Measurements from ENCODE around the gene TOPAZ1.
A peak's percentile ranks its signal among the peaks of the same experiment; 100 is the strongest.
"Not testable (repeated sequence)": the region's sequence is repeated elsewhere in the genome, so short reads cannot be mapped to it uniquely, and the experiment has no call there.

The TOPAZ1 gene

GRCh38 chr3:44340058-44340395 is 98.3 kb downstream of the TOPAZ1 start:
- Mint-ChIP-seq H3K27ac (ENCODE audit: low read depth) (no peak overlapping the region), H3K36me3 (ENCODE audit: insufficient read depth) (peaks cover 20% of the 10 kb centered on the region), H3K4me1 (peaks cover 31% of the 10 kb centered on the region), H3K4me3 (peak overlapping the region; percentile 94), H3K9me3 (no peaks in the 10 kb centered on the region), H3K27me3 (no peaks in the 10 kb centered on the region)
- ATAC-seq (replicated peaks; ENCODE audit: extremely low read depth, poor library complexity, severe bottlenecking) (no peak), DNase-seq (ENCODE audit: low spot score in 2 of 2) (no peak)

- DNase-seq (ENCODE audit: low spot score in 2 of 2), result no peak
- no peaks in the 10 kb centered on the region for H3K9me3 Mint-ChIP-seq
- H3K27ac Mint-ChIP-seq (ENCODE audit: low read depth), result no peak overlapping the region
- peaks cover 20% of the 10 kb centered on the region for H3K36me3 Mint-ChIP-seq (ENCODE audit: insufficient read depth)
- H3K4me1 Mint-ChIP-seq, result peaks cover 28% of the 10 kb centered on the region
- no peak overlapping the region for H3K4me3 Mint-ChIP-seq
- H3K27me3 Mint-ChIP-seq, result no peaks in the 10 kb centered on the region
- ATAC-seq (replicated peaks; ENCODE audit: extremely low read depth, poor library complexity, severe bottlenecking), result no peak
Measured at GRCh38 chr3:44342176-44342790, 100.6 kb downstream of the TOPAZ1 start.

- DNase-seq (ENCODE audit: low spot score in 2 of 2) (no peak), ATAC-seq (replicated peaks; ENCODE audit: extremely low read depth, poor library complexity, severe bottlenecking) (no peak)
- Mint-ChIP-seq H3K36me3 (ENCODE audit: insufficient read depth) (peaks cover 9% of the 10 kb centered on the region), H3K9me3 (no peaks in the 10 kb centered on the region), H3K27me3 (no peaks in the 10 kb centered on the region), H3K27ac (ENCODE audit: low read depth) (no peak overlapping the region), H3K4me3 (no peak overlapping the region), H3K4me1 (peaks cover 26% of the 10 kb centered on the region)
Measured at GRCh38 chr3:44343421-44343820, 101.7 kb downstream of the TOPAZ1 start.

GRCh38 chr3:44346590-44346989 is 104.9 kb downstream of the TOPAZ1 start:
- peaks cover 25% of the 10 kb centered on the region for H3K4me1 Mint-ChIP-seq
- not testable (repeated sequence) for H3K27ac Mint-ChIP-seq (ENCODE audit: low read depth); H3K36me3 Mint-ChIP-seq (ENCODE audit: insufficient read depth); H3K27me3 Mint-ChIP-seq; H3K4me3 Mint-ChIP-seq; ATAC-seq (replicated peaks; ENCODE audit: extremely low read depth, poor library complexity, severe bottlenecking); DNase-seq (ENCODE audit: low spot score in 2 of 2); H3K9me3 Mint-ChIP-seq

- Mint-ChIP-seq H3K4me3 (no peak overlapping the region), H3K27me3 (no peaks in the 10 kb centered on the region), H3K4me1 (peaks cover 30% of the 10 kb centered on the region), H3K36me3 (ENCODE audit: insufficient read depth) (no peaks in the 10 kb centered on the region), H3K27ac (ENCODE audit: low read depth) (peak overlapping the region; percentile 27), H3K9me3 (no peaks in the 10 kb centered on the region)
- no peak for DNase-seq (ENCODE audit: low spot score in 2 of 2)
- ATAC-seq (replicated peaks; ENCODE audit: extremely low read depth, poor library complexity, severe bottlenecking), result no peak
Measured at GRCh38 chr3:44348993-44349392, 107.3 kb downstream of the TOPAZ1 start.

DNA sequence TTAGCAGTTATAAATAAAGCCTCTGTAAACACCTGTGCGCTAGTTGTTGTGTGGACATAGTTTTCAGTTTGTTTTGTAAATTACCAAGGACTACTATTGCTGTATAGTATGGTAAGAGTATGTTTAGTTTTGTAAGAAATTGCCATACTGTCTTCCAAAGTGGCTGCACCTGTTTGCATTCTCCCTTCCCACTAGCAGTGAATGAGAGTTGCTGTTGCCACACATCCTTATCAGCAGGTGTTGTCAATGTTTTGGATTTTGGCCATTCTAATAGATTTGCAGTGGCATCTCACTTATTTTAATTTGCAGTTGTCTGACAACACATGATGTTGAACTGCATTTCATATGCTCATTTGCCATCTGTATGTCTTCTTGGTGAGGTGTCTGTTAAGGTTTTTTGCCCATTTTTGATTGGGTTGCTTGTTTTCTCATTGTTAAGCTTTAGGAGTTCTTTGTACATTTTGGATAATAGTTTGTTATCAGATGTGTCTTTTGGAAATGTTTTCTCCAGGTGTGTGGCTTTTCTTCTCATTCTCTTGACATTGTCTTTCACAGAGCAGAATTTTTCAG is 111.8 kb downstream of the TOPAZ1 start:
- Mint-ChIP-seq H3K27ac (ENCODE audit: low read depth) (no peak overlapping the region), H3K36me3 (ENCODE audit: insufficient read depth) (peaks cover 9% of the 10 kb centered on the region), H3K9me3 (no peaks in the 10 kb centered on the region), H3K4me3 (no peak overlapping the region), H3K4me1 (peaks cover 29% of the 10 kb centered on the region), H3K27me3 (no peaks in the 10 kb centered on the region)
- no peak for DNase-seq (ENCODE audit: low spot score in 2 of 2)
- ATAC-seq (replicated peaks; ENCODE audit: extremely low read depth, poor library complexity, severe bottlenecking), result no peak

- no peak overlapping the region for H3K4me3 Mint-ChIP-seq
- H3K36me3 Mint-ChIP-seq (ENCODE audit: insufficient read depth), result peaks cover 10% of the 10 kb centered on the region
- ATAC-seq (replicated peaks; ENCODE audit: extremely low read depth, poor library complexity, severe bottlenecking) (no peak), DNase-seq (ENCODE audit: low spot score in 2 of 2) (no peak)
- H3K9me3 Mint-ChIP-seq, result no peaks in the 10 kb centered on the region
- H3K4me1 Mint-ChIP-seq, result peaks cover 10% of the 10 kb centered on the region
- no peaks in the 10 kb centered on the region for H3K27me3 Mint-ChIP-seq
- no peak overlapping the region for H3K27ac Mint-ChIP-seq (ENCODE audit: low read depth)
Measured at GRCh38 chr3:44355362-44356033, 113.8 kb downstream of the TOPAZ1 start.

GRCh38 chr3:44359146-44359751 is 117.6 kb downstream of the TOPAZ1 start:
- no peaks in the 10 kb centered on the region for H3K9me3 Mint-ChIP-seq
- H3K36me3 Mint-ChIP-seq (ENCODE audit: insufficient read depth), result peaks cover 10% of the 10 kb centered on the region
- peaks cover 6% of the 10 kb centered on the region for H3K4me1 Mint-ChIP-seq
- DNase-seq (ENCODE audit: low spot score in 2 of 2), result no peak
- no peak for ATAC-seq (replicated peaks; ENCODE audit: extremely low read depth, poor library complexity, severe bottlenecking)
- no peak overlapping the region for H3K4me3 Mint-ChIP-seq
- H3K27me3 Mint-ChIP-seq, result no peaks in the 10 kb centered on the region
- H3K27ac Mint-ChIP-seq (ENCODE audit: low read depth), result no peak overlapping the region

DNA sequence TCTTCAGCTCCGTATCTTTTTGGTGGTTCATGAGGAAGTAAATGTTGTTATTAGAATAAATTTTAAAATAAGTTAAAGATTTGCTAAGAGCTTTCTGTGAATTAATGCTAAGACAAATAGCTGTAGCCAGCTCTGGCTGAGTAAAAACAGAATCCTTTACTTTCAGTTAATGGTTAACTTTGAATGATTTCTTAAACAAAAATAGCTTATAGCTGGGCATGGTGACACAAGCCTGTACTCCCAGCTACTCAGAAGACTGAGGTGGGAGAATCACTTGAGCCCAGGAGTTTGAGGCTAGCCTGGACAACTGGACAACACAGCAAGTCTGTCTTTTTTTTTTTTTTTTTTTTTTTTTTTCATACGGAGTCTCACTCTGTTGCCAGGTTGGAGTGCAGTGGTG is 121.9 kb downstream of the TOPAZ1 start:
- H3K9me3 Mint-ChIP-seq, result no peaks in the 10 kb centered on the region
- no peak for DNase-seq (ENCODE audit: low spot score in 2 of 2)
- ATAC-seq (replicated peaks; ENCODE audit: extremely low read depth, poor library complexity, severe bottlenecking), result no peak
- H3K4me3 Mint-ChIP-seq, result no peak overlapping the region
- no peaks in the 10 kb centered on the region for H3K27me3 Mint-ChIP-seq
- peaks cover 5% of the 10 kb centered on the region for H3K36me3 Mint-ChIP-seq (ENCODE audit: insufficient read depth)
- H3K27ac Mint-ChIP-seq (ENCODE audit: low read depth), result no peak overlapping the region
- no peaks in the 10 kb centered on the region for H3K4me1 Mint-ChIP-seq

GRCh38 chr3:44365952-44366351 is 124.3 kb downstream of the TOPAZ1 start:
- ATAC-seq (replicated peaks; ENCODE audit: extremely low read depth, poor library complexity, severe bottlenecking) (no peak), DNase-seq (ENCODE audit: low spot score in 2 of 2) (no peak)
- Mint-ChIP-seq H3K4me3 (no peak overlapping the region), H3K4me1 (no peaks in the 10 kb centered on the region), H3K27me3 (no peaks in the 10 kb centered on the region), H3K36me3 (ENCODE audit: insufficient read depth) (peaks cover 12% of the 10 kb centered on the region), H3K9me3 (no peaks in the 10 kb centered on the region), H3K27ac (ENCODE audit: low read depth) (no peak overlapping the region)

- H3K36me3 Mint-ChIP-seq (ENCODE audit: insufficient read depth), result peaks cover 3% of the 10 kb centered on the region
- H3K27ac Mint-ChIP-seq (ENCODE audit: low read depth), result no peak overlapping the region
- no peaks in the 10 kb centered on the region for H3K4me1 Mint-ChIP-seq
- H3K4me3 Mint-ChIP-seq, result no peak overlapping the region
- no peaks in the 10 kb centered on the region for H3K27me3 Mint-ChIP-seq
- ATAC-seq (replicated peaks; ENCODE audit: extremely low read depth, poor library complexity, severe bottlenecking) (no peak), DNase-seq (ENCODE audit: low spot score in 2 of 2) (no peak)
- H3K9me3 Mint-ChIP-seq, result peaks cover 5% of the 10 kb centered on the region
Measured at GRCh38 chr3:44375450-44375849, 133.8 kb downstream of the TOPAZ1 start.
